A673 (cell line): ENCODE measurements around the gene ITPKB.

Experiments
- CTCF ChIP-seq: fragments of 300-800, 200-600 bp; sonication (generic); conservative IDR thresholded peaks from 2 replicates; pipeline ENCODE4 v1.5.1; 2017; ENCODE audit warnings: low read depth, mild to moderate bottlenecking, antibody characterized with exemption, low read length, moderate library complexity, mixed read lengths
- EZH2 ChIP-seq: fragments of 200-600 bp; sonication (generic); IDR thresholded peaks from 2 replicates; pipeline ENCODE4 v1.6.1; 2017; ENCODE audit warnings: borderline replicate concordance, low read depth, mild to moderate bottlenecking, mixed read lengths, antibody characterized with exemption, low read length; ENCODE audit not compliant: poor library complexity, severe bottlenecking

GRCh38 chr1:226597616-226598454, 141.2 kb downstream of the ITPKB start:
- no peak for TF ChIP-seq CTCF
- TF ChIP-seq EZH2 = no peak
